Gastroesophageal sphincter (tissue), 4 donors: ENCODE measurements around the gene LIPT1. TPM values are rescaled to one million over a fixed set of nuclear protein-coding genes. Genes with fewer than 3 reads are reported as not detected.
"Not testable (repeated sequence)": the region's sequence is repeated elsewhere in the genome, so short reads cannot be mapped to it uniquely, and the experiment has no call there.

Experiments used
- ATAC-seq: fragments of 150-250 bp; one replicate; pipeline ENCODE4 v1.9.1; 2016; ENCODE audit warnings: mild to moderate bottlenecking, moderate library complexity
- H3K27ac ChIP-seq, 4 donors: fragments of 200-600 bp; sonication (generic) in 3 of 4; 1 replicate in 3 of 4; 2 replicates in 1 of 4; pipeline ENCODE4 v1.5.1; 2016 to 2019
- H3K27me3 ChIP-seq: fragments of 200-600 bp; sonication (generic); one replicate; pipeline ENCODE4 v1.5.1; 2019
- H3K36me3 ChIP-seq, 2 donors: fragments of 200-600 bp; sonication (generic); one replicate each; pipeline ENCODE4 v1.5.1; 2019; ENCODE audit warnings: control low read depth in 1 of 2
- H3K4me1 ChIP-seq, 3 donors: fragments of 200-600 bp; sonication (generic); 1 replicate in 2 of 3; 2 replicates in 1 of 3; pipeline ENCODE4 v1.5.1; 2016 to 2019; ENCODE audit warnings: control low read depth in 2 of 3
- H3K4me3 ChIP-seq, 2 donors: fragments of 200-600 bp; sonication (generic); one replicate each; pipeline ENCODE4 v1.5.1; 2019; ENCODE audit warnings: mild to moderate bottlenecking in 1 of 2, moderate library complexity in 1 of 2
- H3K9me3 ChIP-seq, 3 donors: fragments of 200-600 bp; sonication (generic); one replicate each; pipeline ENCODE4 v1.5.1; 2017 to 2019; ENCODE audit warnings: control low read depth in 2 of 3
- CTCF ChIP-seq, 4 experiments: fragments of 200-600 bp in 2 of 4; fragments of 450-650 bp in 2 of 4; sonication (generic) in 1 of 4; IDR thresholded peaks; one replicate each; pipeline ENCODE4 v1.5.1; 2017 to 2019; ENCODE audit warnings: antibody characterized with exemption in 4 of 4, mild to moderate bottlenecking in 2 of 4, moderate library complexity in 2 of 4
- EP300 ChIP-seq: sonication (generic); formaldehyde crosslinking; IDR thresholded peaks from one replicate; pipeline ENCODE4 v1.6.1; 2017; ENCODE audit warnings: antibody characterized with exemption, mild to moderate bottlenecking
- POLR2A ChIP-seq, 2 donors: fragments of 450-650 bp; IDR thresholded peaks; one replicate each; pipeline ENCODE4 v1.6.1; 2017; ENCODE audit warnings: antibody characterized with exemption in 2 of 2, mild to moderate bottlenecking in 2 of 2, moderate library complexity in 1 of 2
- POLR2AphosphoS5 ChIP-seq: sonication (generic); formaldehyde crosslinking; IDR thresholded peaks from one replicate; pipeline ENCODE4 v1.6.1; 2017; ENCODE audit warnings: antibody characterized with exemption
- WGBS, 2 donors: methylation state at CpG; one replicate each; pipeline ENCODE4 v1.1.5; 2018; ENCODE audit warnings: low coverage in 1 of 2; 5-methylcytosine and 5-hydroxymethylcytosine counted together
- total RNA-seq, 4 donors: library from RNA; depleted of rRNA; stranded (reverse); fragments of >200 nt; gene quantifications; one replicate each; pipeline ENCODE4 v1.1.0, GENCODE V29; 2016

LIPT1 gene
- total RNA-seq, 4 donors from 2014 or later = 3.1 to 11.9 (median 5.6) TPM

GRCh38 chr2:99112617-99113016, 42.1 kb upstream of the LIPT1 start:
- Histone ChIP-seq H3K27ac (no peak overlapping the region), H3K36me3 (no peaks in the 10 kb centered on the region), H3K9me3 (no peaks in the 10 kb centered on the region), H3K4me1 (no peaks in the 10 kb centered on the region), H3K27me3 (peaks cover 5% of the 10 kb centered on the region), H3K4me3 (no peak overlapping the region)
- TF ChIP-seq EP300 = no peak
- no peak for TF ChIP-seq CTCF (IDR thresholded peaks at IDR 0.05)
- TF ChIP-seq POLR2A (IDR thresholded peaks at IDR 0.05) = no peak
- no peak for TF ChIP-seq POLR2AphosphoS5
- 81 to 82% methylated on average over 4 of the region's 4 CpGs for WGBS, 2 donors
- no peak for ATAC-seq

GRCh38 chr2:99127981-99128380, 26.8 kb upstream of the LIPT1 start:
- no peaks in the 10 kb centered on the region for H3K27me3 ChIP-seq
- H3K36me3 ChIP-seq = peaks cover 0 to 23% of the 10 kb centered on the region in 2 donors
- H3K4me3 ChIP-seq = no peak overlapping the region
- no peak for ATAC-seq
- H3K27ac ChIP-seq = no peak overlapping the region
- H3K4me1 ChIP-seq = no peaks in the 10 kb centered on the region
- WGBS, 2 donors = 71 to 91% methylated on average over 2 of the region's 2 CpGs
- H3K9me3 ChIP-seq = peaks cover 0 to 63% (median 0%) of the 10 kb centered on the region in 3 donors
- no peak for TF ChIP-seq EP300
- no peak for TF ChIP-seq CTCF (IDR thresholded peaks at IDR 0.05)
- TF ChIP-seq POLR2AphosphoS5 = no peak
- no peak for TF ChIP-seq POLR2A (IDR thresholded peaks at IDR 0.05)

- 85% methylated on average over 2 of the region's 2 CpGs; no CpG with 5 or more reads in 1 of the 2 donors for WGBS, 2 donors
- not testable (repeated sequence) for H3K27ac ChIP-seq, H3K4me1 ChIP-seq, H3K4me3 ChIP-seq, H3K27me3 ChIP-seq, H3K36me3 ChIP-seq, ATAC-seq
- peaks cover 0 to 21% (median 0%) of the 10 kb centered on the region in 3 donors for H3K9me3 ChIP-seq
Measured at GRCh38 chr2:99135044-99135556, 19.7 kb upstream of the LIPT1 start.

GRCh38 chr2:99139003-99139402, 15.8 kb upstream of the LIPT1 start:
- no peak for ATAC-seq
- Histone ChIP-seq H3K4me3 (no peak overlapping the region), H3K4me1 (peaks cover 0 to 17% (median 0%) of the 10 kb centered on the region in 3 donors), H3K9me3 (no peaks in the 10 kb centered on the region), H3K36me3 (no peaks in the 10 kb centered on the region), H3K27me3 (no peaks in the 10 kb centered on the region), H3K27ac (no peak overlapping the region)
- WGBS, 2 donors = 97 to 100% methylated on average over 4 of the region's 4 CpGs
- no peak for TF ChIP-seq POLR2A (IDR thresholded peaks at IDR 0.05)
- no peak for TF ChIP-seq POLR2AphosphoS5
- no peak for TF ChIP-seq EP300
- no peak for TF ChIP-seq CTCF (IDR thresholded peaks at IDR 0.05)

- no peaks in the 10 kb centered on the region for H3K36me3 ChIP-seq
- TF ChIP-seq POLR2AphosphoS5 (no peak), POLR2A (IDR thresholded peaks at IDR 0.05) (no peak), CTCF (IDR thresholded peaks at IDR 0.05) (no peak), EP300 (no peak)
- ATAC-seq = no peak
Measured at GRCh38 chr2:99140056-99140859, 14.5 kb upstream of the LIPT1 start.

More at GRCh38 chr2:99140056-99140859, 14.5 kb upstream of the LIPT1 start:
- peaks cover 0 to 17% (median 0%) of the 10 kb centered on the region in 3 donors for H3K4me1 ChIP-seq
- H3K27ac ChIP-seq = peak overlapping the region in 3 of 4 donors; percentile 85 to 89 (median 85)
- 24 to 27% methylated on average over 12 to 13 of the region's 17 CpGs for WGBS, 2 donors
- no peaks in the 10 kb centered on the region for H3K9me3 ChIP-seq
- H3K4me3 ChIP-seq = peak overlapping the region; percentile 80 to 96
- no peaks in the 10 kb centered on the region for H3K27me3 ChIP-seq
